Spleen (tissue), 11 donors: ENCODE results near the gene SCD5. TPM values are rescaled to one million over a fixed set of nuclear protein-coding genes. Genes with fewer than 3 reads are reported as not detected.

Experiments used
- DNase-seq: peaks from one replicate; pipeline ENCODE4 v3.0.0-alpha.2; 2020
- H3K27ac ChIP-seq, 8 donors: fragments of 200-600 bp; sonication (generic) in 7 of 8; 1 replicate in 4 of 8; 2 replicates in 4 of 8; pipeline versions ENCODE4 v1.5.0 to v1.8.0; 2016 to 2021; ENCODE audit warnings: inconsistent platforms in 4 of 8, mild to moderate bottlenecking in 4 of 8, moderate library complexity in 1 of 8
- H3K27me3 ChIP-seq, 7 donors: fragments of 200-600 bp; sonication (generic) in 6 of 7; replicated peaks in 1 of 7; 1 replicate in 4 of 7; 2 replicates in 3 of 7; pipeline versions ENCODE4 v1.5.0 to v1.8.0; 2016 to 2021; ENCODE audit warnings: inconsistent platforms in 3 of 7, mild to moderate bottlenecking in 1 of 7
- H3K36me3 ChIP-seq, 6 donors: fragments of 200-600 bp; sonication (generic) in 5 of 6; 1 replicate in 4 of 6; 2 replicates in 2 of 6; pipeline versions ENCODE4 v1.5.0 to v1.8.0; 2016 to 2021; ENCODE audit warnings: inconsistent platforms in 2 of 6
- H3K4me1 ChIP-seq, 6 donors: fragments of 200-600 bp; sonication (generic) in 5 of 6; 1 replicate in 3 of 6; 2 replicates in 3 of 6; pipeline versions ENCODE4 v1.5.0 to v1.8.0; 2016 to 2021; ENCODE audit warnings: inconsistent platforms in 3 of 6
- H3K4me3 ChIP-seq, 8 donors: fragments of 200-600 bp; sonication (generic) in 7 of 8; 1 replicate in 4 of 8; 2 replicates in 4 of 8; pipeline versions ENCODE4 v1.5.0 to v1.8.0; 2016 to 2021; ENCODE audit warnings: inconsistent platforms in 4 of 8, mild to moderate bottlenecking in 4 of 8, moderate library complexity in 2 of 8
- H3K9me3 ChIP-seq, 8 donors: fragments of 200-600 bp; sonication (generic) in 7 of 8; 1 replicate in 4 of 8; 2 replicates in 4 of 8; pipeline versions ENCODE4 v1.5.0 to v1.8.0; 2016 to 2021; ENCODE audit warnings: inconsistent platforms in 4 of 8
- CTCF ChIP-seq, 11 experiments: fragments of 200-600 bp in 7 of 11; fragments of 450-650 bp in 4 of 11; sonication (generic) in 4 of 11; IDR thresholded peaks in 8 of 11; conservative IDR thresholded peaks in 3 of 11; 1 replicate in 7 of 11; 2 replicates in 4 of 11; pipeline versions ENCODE4 v1.4.0 to v1.8.0; 2016 to 2021; ENCODE audit warnings: antibody characterized with exemption in 11 of 11, inconsistent platforms in 4 of 11, mild to moderate bottlenecking in 1 of 11
- POLR2A ChIP-seq, 3 donors: fragments of 450-650 bp; IDR thresholded peaks; one replicate each; pipeline ENCODE4 v1.5.1; 2017; ENCODE audit warnings: antibody characterized with exemption in 3 of 3, mild to moderate bottlenecking in 1 of 3
- POLR2AphosphoS5 ChIP-seq, 3 donors: sonication (generic); formaldehyde crosslinking; IDR thresholded peaks; one replicate each; pipeline ENCODE4 v1.5.1; 2017; ENCODE audit warnings: antibody characterized with exemption in 3 of 3
- WGBS, 5 donors: extraction: QIAGEN DNeasy Blood & Tissue Kit in 3 of 5; methylation state at CpG; one replicate each; pipeline versions ENCODE4 v1.1.5 to v1.1.7; 2013 to 2018; 5-methylcytosine and 5-hydroxymethylcytosine counted together
- intact Hi-C: fragments of 100-400 bp; cut with DNase I; formaldehyde crosslinking; loops from one replicate; pipeline ENCODE4 v1.15.0; 2023; ENCODE audit warnings: low total_unique reads
- polyA plus RNA-seq, 3 donors: library from polyadenylated mRNA; stranded (reverse); fragments of 200-250 nt; gene quantifications; one replicate each; pipeline ENCODE4 v1.2.1, GENCODE V29; 2013
- total RNA-seq, 7 donors: library from RNA; depleted of rRNA in 3 of 7; stranded (reverse); fragments of >200 nt in 3 of 7; fragmentation: NEBNext Ultra II Directional in 4 of 7; extraction: Animal tissue kit (Norgen Biotek cat#: 25700) in 4 of 7; gene quantifications; one replicate each; pipeline versions ENCODE4 v1.1.0 to v1.2.1, GENCODE V29; 2016 to 2021
- donor health status: healthy with polysubstance abuse.
- donor health status: DM: no; HTN: no; CAD: no; lungs with moderate emphysema.
- donor health status: DM: no; HTN: no; CAD: no.
- donor health status: Bipolar disorder and iron deficiency.
- donor health status: healthy.
- donor health status: DM: no; HTN: no; CAD: no.
- donor health status: DM: yes; HTN: yes; CAD: no.

Gene SCD5
- total and polyA plus RNA-seq, 10 donors = 0.85 to 7.2 (median 3.9) TPM

- no peak for DNase-seq
- intact Hi-C loops = no loop called here
- Histone ChIP-seq H3K4me1 (peaks cover 0 to 5% (median 0%) of the 10 kb centered on the region in 6 donors), H3K27ac (no peak overlapping the region), H3K4me3 (no peak overlapping the region), H3K36me3 (no peaks in the 10 kb centered on the region), H3K9me3 (peaks cover 0 to under 1% (median 0%) of the 10 kb centered on the region in 8 donors), H3K27me3 (no peaks in the 10 kb centered on the region)
- no peak for TF ChIP-seq POLR2AphosphoS5 (IDR thresholded peaks at IDR 0.05)
- no peak for TF ChIP-seq POLR2A (IDR thresholded peaks at IDR 0.05)
- no peak for TF ChIP-seq CTCF (IDR thresholded peaks at IDR 0.05 in 8 of 11, conservative IDR thresholded peaks at IDR 0.05 in 3 of 11)
- 11 to 33% (median 19%) methylated on average over 4 of the region's 4 CpGs for WGBS, 5 donors
Observed at GRCh38 chr4:82652062-82652461, 146.5 kb downstream of the SCD5 start.

GRCh38 chr4:82650868-82651267 is 147.7 kb downstream of the SCD5 start:
- TF ChIP-seq CTCF (IDR thresholded peaks at IDR 0.05 in 8 of 11, conservative IDR thresholded peaks at IDR 0.05 in 3 of 11) = no peak
- no peak for TF ChIP-seq POLR2A (IDR thresholded peaks at IDR 0.05)
- TF ChIP-seq POLR2AphosphoS5 (IDR thresholded peaks at IDR 0.05) = no peak
- no peak for DNase-seq
- Histone ChIP-seq H3K27me3 (no peaks in the 10 kb centered on the region), H3K36me3 (no peaks in the 10 kb centered on the region), H3K9me3 (no peaks in the 10 kb centered on the region), H3K4me1 (peaks cover 0 to 5% (median 0%) of the 10 kb centered on the region in 6 donors), H3K4me3 (no peak overlapping the region), H3K27ac (no peak overlapping the region)
- intact Hi-C loops = no loop called here

GRCh38 chr4:82648356-82648755 is 150.2 kb downstream of the SCD5 start:
- no peaks in the 10 kb centered on the region for H3K27me3 ChIP-seq
- no peaks in the 10 kb centered on the region for H3K36me3 ChIP-seq
- TF ChIP-seq POLR2AphosphoS5 (IDR thresholded peaks at IDR 0.05) (no peak), CTCF (IDR thresholded peaks at IDR 0.05 in 8 of 11, conservative IDR thresholded peaks at IDR 0.05 in 3 of 11) (no peak), POLR2A (IDR thresholded peaks at IDR 0.05) (no peak)
- peaks cover 0 to 5% (median 0%) of the 10 kb centered on the region in 6 donors for H3K4me1 ChIP-seq
- WGBS, 5 donors = 53 to 77% (median 61%) methylated on average over 3 of the region's 3 CpGs
- no peaks in the 10 kb centered on the region for H3K9me3 ChIP-seq
- H3K4me3 ChIP-seq = no peak overlapping the region
- DNase-seq = no peak
- intact Hi-C loops = no loop called here
- no peak overlapping the region for H3K27ac ChIP-seq

- no peak overlapping the region for H3K4me3 ChIP-seq
- H3K36me3 ChIP-seq = no peaks in the 10 kb centered on the region
- no peaks in the 10 kb centered on the region for H3K27me3 ChIP-seq
- no peak for DNase-seq
- TF ChIP-seq POLR2AphosphoS5 (IDR thresholded peaks at IDR 0.05) (no peak), POLR2A (IDR thresholded peaks at IDR 0.05) (no peak), CTCF (IDR thresholded peaks at IDR 0.05 in 8 of 11, conservative IDR thresholded peaks at IDR 0.05 in 3 of 11) (no peak)
- no peaks in the 10 kb centered on the region for H3K4me1 ChIP-seq
- intact Hi-C loops = no loop called here
- H3K27ac ChIP-seq = no peak overlapping the region
- WGBS, 5 donors = 68 to 77% (median 72%) methylated on average over 5 of the region's 5 CpGs
- H3K9me3 ChIP-seq = no peaks in the 10 kb centered on the region
Observed at GRCh38 chr4:82645936-82646565, 152.5 kb downstream of the SCD5 start.
